ENCODE measurements around the gene FBXW11. TPM values are rescaled to one million over a fixed set of nuclear protein-coding genes. Genes with fewer than 3 reads are reported as not detected.

FBXW11 gene
- total and polyA plus RNA-seq, 2 of the 8 experiments (the other 6 are each of a cell fraction or from before 2014, with no cell fraction given), result 45.0 to 75.6 TPM

GRCh38 chr5:172010278-172010677, 3.8 kb upstream of the FBXW11 start:
- ChIA-PET CTCF (ENCODE audit: partially characterized antibody) (interaction anchor here (0.5 to 6.0 kb wide), 19 partner anchors 17 to 437 kb away, joined by 3 to 40 read pairs (median 3); no protein-coding TSS in a partner anchor), POLR2A (ENCODE audit: partially characterized antibody) (interaction anchor here (0.8 to 6.6 kb wide), 5 partner anchors 10 to 273 kb away, joined by 3 to 66 read pairs (median 3); no protein-coding TSS in a partner anchor)
- H3K4ac ChIP-seq (replicated peaks; ENCODE audit: insufficient read length, low read depth, low read length), result no peak overlapping the region
- 86% methylated on average over 2 of the region's 2 CpGs; no CpG with 5 or more reads in 1 of the 2 experiments for WGBS, 2 experiments (ENCODE audit: extremely low coverage in 1 of 2, insufficient coverage in 1 of 2, insufficient read length in 1 of 2, insufficient replicate concordance in 2 of 2, low coverage in 1 of 2, low lambda C conversion rate in 2 of 2, missing lambda C conversion rate in 1 of 2)
- H2AFZ ChIP-seq (ENCODE audit: low read length), result no peak overlapping the region
- 0 out of 2 replicates have a peak overlapping the region, but pooled peaks have one; percentile 2 for H2BK15ac ChIP-seq (ENCODE audit: low read length)
- H3K4me2 ChIP-seq (ENCODE audit: insufficient read depth in 1 of 2, low read depth in 2 of 2, low read length in 2 of 2), result peak overlapping the region in 1 of 2 experiments; percentile 97; a peak in 2 of 4 replicates
- 0 out of 2 replicates have a peak overlapping the region, but pooled peaks have one; percentile 6 for H2BK20ac ChIP-seq (ENCODE audit: low read length)
- no peak overlapping the region for H3K27ac ChIP-seq (ENCODE audit: low read depth, low read length)
- no peak overlapping the region for H3K18ac ChIP-seq (ENCODE audit: extremely low read depth, low read length)
- H4K20me1 ChIP-seq (replicated peaks in 1 of 2; ENCODE audit: control insufficient read depth in 1 of 2, insufficient read depth in 2 of 2, low read length in 2 of 2), result no peaks in the 10 kb centered on the region
- H3K56ac ChIP-seq (replicated peaks; ENCODE audit: insufficient read length, low read depth, low read length), result no peak overlapping the region
- no peak overlapping the region for H3K4me3 ChIP-seq (ENCODE audit: extremely low read depth in 1 of 4, insufficient read depth in 2 of 4, low read depth in 3 of 4, low read length in 4 of 4)
- H3K36me3 ChIP-seq (ENCODE audit: control insufficient read depth in 2 of 4, insufficient read depth in 4 of 4, low read length in 3 of 4), result no peaks in the 10 kb centered on the region
- no peak overlapping the region for H2BK120ac ChIP-seq (replicated peaks; ENCODE audit: low read depth, low read length)
- H3K9me3 ChIP-seq (ENCODE audit: insufficient read depth in 2 of 2, low read depth in 1 of 2, low read length in 1 of 2), result no peaks in the 10 kb centered on the region
- H2AK5ac ChIP-seq (ENCODE audit: low read depth, low read length), result no peak overlapping the region; the same call in 1 of the 2 replicates
- no peak for DNase-seq (ENCODE audit: low read depth in 1 of 2, low spot score in 2 of 2)
- H3K14ac ChIP-seq (ENCODE audit: insufficient read length), result no peak overlapping the region
- H3K9ac ChIP-seq (replicated peaks in 1 of 4; ENCODE audit: extremely low read depth in 1 of 4, low read depth in 3 of 4, low read length in 3 of 4), result no peak overlapping the region
- H2BK12ac ChIP-seq (ENCODE audit: low read depth, low read length), result no peak overlapping the region
- H3K79me1 ChIP-seq (ENCODE audit: low read depth, low read length), result peaks cover 5% of the 10 kb centered on the region; the same call in 1 of the 2 replicates
- peaks cover 11 to 23% of the 10 kb centered on the region in 2 experiments for H3K79me2 ChIP-seq (ENCODE audit: control insufficient read depth in 1 of 2, insufficient read depth in 2 of 2, low read length in 2 of 2)
- no peak overlapping the region for H4K5ac ChIP-seq (ENCODE audit: insufficient read length, low read depth, low read length)
- H4K91ac ChIP-seq (replicated peaks; ENCODE audit: insufficient read length, low read length), result peak overlapping the region; percentile 67
- peak; percentile 60 to 73 for TF ChIP-seq RAD21 (IDR thresholded peaks at IDR 0.05 in 1 of 2, conservative IDR thresholded peaks at IDR 0.05 in 1 of 2; ENCODE audit: low read depth in 2 of 2, low read length in 2 of 2)
- TF ChIP-seq SUZ12 (IDR thresholded peaks at IDR 0.05; ENCODE audit: low read length), result no peak
- TF ChIP-seq, protein P1, sequence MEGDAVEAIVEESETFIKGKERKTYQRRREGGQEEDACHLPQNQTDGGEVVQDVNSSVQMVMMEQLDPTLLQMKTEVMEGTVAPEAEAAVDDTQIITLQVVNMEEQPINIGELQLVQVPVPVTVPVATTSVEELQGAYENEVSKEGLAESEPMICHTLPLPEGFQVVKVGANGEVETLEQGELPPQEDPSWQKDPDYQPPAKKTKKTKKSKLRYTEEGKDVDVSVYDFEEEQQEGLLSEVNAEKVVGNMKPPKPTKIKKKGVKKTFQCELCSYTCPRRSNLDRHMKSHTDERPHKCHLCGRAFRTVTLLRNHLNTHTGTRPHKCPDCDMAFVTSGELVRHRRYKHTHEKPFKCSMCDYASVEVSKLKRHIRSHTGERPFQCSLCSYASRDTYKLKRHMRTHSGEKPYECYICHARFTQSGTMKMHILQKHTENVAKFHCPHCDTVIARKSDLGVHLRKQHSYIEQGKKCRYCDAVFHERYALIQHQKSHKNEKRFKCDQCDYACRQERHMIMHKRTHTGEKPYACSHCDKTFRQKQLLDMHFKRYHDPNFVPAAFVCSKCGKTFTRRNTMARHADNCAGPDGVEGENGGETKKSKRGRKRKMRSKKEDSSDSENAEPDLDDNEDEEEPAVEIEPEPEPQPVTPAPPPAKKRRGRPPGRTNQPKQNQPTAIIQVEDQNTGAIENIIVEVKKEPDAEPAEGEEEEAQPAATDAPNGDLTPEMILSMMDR (IDR thresholded peaks at IDR 0.05; ENCODE audit: control extremely low read depth in 1 of 3, insufficient read depth in 1 of 3, low read depth in 1 of 3, low read length in 3 of 3), result peak in 2 of 3 experiments; percentile 33 to 56; a peak in 2 of 4 replicates
- TF ChIP-seq EZH2 (IDR thresholded peaks at IDR 0.05; ENCODE audit: low read depth, low read length, severe bottlenecking), result no peak
- TF ChIP-seq CHD1 (IDR thresholded peaks at IDR 0.05; ENCODE audit: low read depth, low read length), result no peak
- no peak for TF ChIP-seq JUN (IDR thresholded peaks at IDR 0.05; ENCODE audit: low read depth, low read length)
- 0 out of 2 replicates have a peak, but pooled peaks have one; percentile 11 for TF ChIP-seq MAX (IDR thresholded peaks at IDR 0.05)
- no peak for TF ChIP-seq CTBP2 (IDR thresholded peaks at IDR 0.05; ENCODE audit: borderline replicate concordance, insufficient read depth, insufficient read length, low read length)
- peaks cover 10 to 18% (median 14%) of the 10 kb centered on the region in 4 experiments for H3K4me1 ChIP-seq (replicated peaks in 1 of 4; ENCODE audit: control insufficient read depth in 3 of 4, insufficient read depth in 4 of 4, low read length in 3 of 4)
- H3K23ac ChIP-seq (ENCODE audit: insufficient read length), result no peak overlapping the region
- peaks cover 11% of the 10 kb centered on the region for H3K23me2 ChIP-seq (ENCODE audit: low read depth, low read length)
- no peak for FAIRE-seq
- H3K27me3 ChIP-seq (replicated peaks in 1 of 4; ENCODE audit: control insufficient read depth in 3 of 4, extremely low read depth in 1 of 4, insufficient read depth in 3 of 4, low read length in 3 of 4), result no peaks in the 10 kb centered on the region
- no peak overlapping the region for H2BK5ac ChIP-seq (ENCODE audit: low read depth, low read length)
- H4K8ac ChIP-seq (ENCODE audit: extremely low read depth, insufficient read depth, low read length), result no peak overlapping the region

Data from H1 (cell line).